BJ (cell line): ENCODE measurements around the gene CYB5A. TPM values are rescaled to one million over a fixed set of nuclear protein-coding genes. Genes with fewer than 3 reads are reported as not detected.

Experiments
- CTCF ChIA-PET: fragments of 350-600 bp; formaldehyde crosslinking; extraction: SDS; loops from one replicate; lab custom pipeline; 2021; ENCODE audit warnings: antibody characterized with exemption, inconsistent platforms; lab: Yijun Ruan, JAX
- POLR2A ChIA-PET: fragments of 300-600 bp; sonication (Branson Sonifier 250); formaldehyde crosslinking; extraction: SDS; loops from one replicate; lab custom pipeline; 2021; ENCODE audit warnings: antibody characterized with exemption; lab: Charles Lee
- DNase-seq: peaks from one replicate; pipeline ENCODE4 v3.0.0-alpha.2; 2011; ENCODE audit warnings: low read depth
- H3K27me3 ChIP-seq: 2 replicates; pipeline ENCODE4 v1.6.0; 2011; ENCODE audit warnings: low read length; ENCODE audit not compliant: control insufficient read depth, insufficient read depth
- H3K36me3 ChIP-seq: 2 replicates; pipeline ENCODE4 v1.5.1; 2011; ENCODE audit warnings: low read length; ENCODE audit not compliant: control insufficient read depth, insufficient read depth
- H3K4me3 ChIP-seq: 2 replicates; pipeline ENCODE4 v1.5.1; 2011; ENCODE audit warnings: low read depth, mild to moderate bottlenecking, control low read depth, low read length
- polyA plus RNA-seq: library from polyadenylated mRNA; depleted of rRNA; stranded (reverse); fragments of >200 nt; gene quantifications from 2 replicates; pipeline ENCODE4 v1.2.3, GENCODE V29; 2011
- TF ChIP-seq, protein P1 (sequence below): IDR thresholded peaks from 2 replicates; pipeline ENCODE4 v1.5.1; 2011; ENCODE audit warnings: low read depth, mild to moderate bottlenecking, control low read depth, inconsistent platforms, low read length, moderate library complexity; ENCODE audit not compliant: insufficient read depth

Gene CYB5A
- polyA plus RNA-seq, 1 experiment: 66.0 TPM

DNA sequence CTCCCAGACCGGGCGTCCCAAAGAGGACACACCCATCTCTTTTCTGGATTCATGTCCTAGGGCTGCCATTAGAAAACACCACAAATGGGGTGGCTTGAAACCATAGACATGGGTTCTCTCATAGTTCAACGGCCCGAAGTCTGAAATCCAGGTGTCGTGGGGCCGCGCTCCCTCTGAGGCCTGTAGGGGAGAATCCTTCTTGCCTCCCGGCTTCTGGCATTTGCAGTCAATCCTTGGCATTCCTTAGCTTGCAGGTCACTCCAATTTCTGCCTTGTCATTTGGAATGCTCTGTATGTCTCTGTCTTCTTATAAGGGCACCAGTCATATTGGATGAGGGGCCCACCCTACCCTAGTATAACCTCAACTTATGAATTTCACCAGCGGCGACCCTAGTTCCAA lies 65.1 kb downstream of the CYB5A start:
- TF ChIP-seq, protein P1, sequence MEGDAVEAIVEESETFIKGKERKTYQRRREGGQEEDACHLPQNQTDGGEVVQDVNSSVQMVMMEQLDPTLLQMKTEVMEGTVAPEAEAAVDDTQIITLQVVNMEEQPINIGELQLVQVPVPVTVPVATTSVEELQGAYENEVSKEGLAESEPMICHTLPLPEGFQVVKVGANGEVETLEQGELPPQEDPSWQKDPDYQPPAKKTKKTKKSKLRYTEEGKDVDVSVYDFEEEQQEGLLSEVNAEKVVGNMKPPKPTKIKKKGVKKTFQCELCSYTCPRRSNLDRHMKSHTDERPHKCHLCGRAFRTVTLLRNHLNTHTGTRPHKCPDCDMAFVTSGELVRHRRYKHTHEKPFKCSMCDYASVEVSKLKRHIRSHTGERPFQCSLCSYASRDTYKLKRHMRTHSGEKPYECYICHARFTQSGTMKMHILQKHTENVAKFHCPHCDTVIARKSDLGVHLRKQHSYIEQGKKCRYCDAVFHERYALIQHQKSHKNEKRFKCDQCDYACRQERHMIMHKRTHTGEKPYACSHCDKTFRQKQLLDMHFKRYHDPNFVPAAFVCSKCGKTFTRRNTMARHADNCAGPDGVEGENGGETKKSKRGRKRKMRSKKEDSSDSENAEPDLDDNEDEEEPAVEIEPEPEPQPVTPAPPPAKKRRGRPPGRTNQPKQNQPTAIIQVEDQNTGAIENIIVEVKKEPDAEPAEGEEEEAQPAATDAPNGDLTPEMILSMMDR: no peak
- CTCF ChIA-PET: interaction anchor here (0.9 kb wide), 1 partner anchor 115 kb away, joined by 4 read pairs; no protein-coding TSS in a partner anchor
- DNase-seq: no peak
- Histone ChIP-seq H3K36me3 (no peaks in the 10 kb centered on the region), H3K4me3 (no peak overlapping the region), H3K27me3 (no peaks in the 10 kb centered on the region)
- POLR2A ChIA-PET: no interaction called here

DNA sequence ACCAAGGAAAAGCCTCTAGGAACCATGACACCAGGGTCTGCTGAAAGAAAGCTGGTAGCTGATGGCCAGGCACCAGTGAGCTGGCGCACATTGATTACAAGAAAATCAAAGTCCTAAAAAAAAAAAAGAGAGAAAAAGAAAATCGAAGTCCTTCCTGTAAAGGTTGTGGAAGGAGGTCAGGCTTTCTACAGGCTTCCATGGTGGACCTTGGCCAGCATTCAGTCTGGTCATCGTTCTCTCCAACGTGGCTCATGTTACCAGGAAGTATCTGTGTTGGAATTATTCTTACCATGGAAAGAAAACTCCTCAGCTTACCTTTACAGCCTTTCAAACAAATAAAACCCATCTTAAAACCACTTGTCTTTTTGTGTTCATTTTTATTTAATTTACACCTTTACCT lies 65.6 kb downstream of the CYB5A start:
- CTCF ChIA-PET: no interaction called here
- Histone ChIP-seq H3K36me3 (no peaks in the 10 kb centered on the region), H3K4me3 (no peak overlapping the region), H3K27me3 (no peaks in the 10 kb centered on the region)
- TF ChIP-seq, protein P1: no peak
- DNase-seq: no peak
- POLR2A ChIA-PET: no interaction called here

DNA sequence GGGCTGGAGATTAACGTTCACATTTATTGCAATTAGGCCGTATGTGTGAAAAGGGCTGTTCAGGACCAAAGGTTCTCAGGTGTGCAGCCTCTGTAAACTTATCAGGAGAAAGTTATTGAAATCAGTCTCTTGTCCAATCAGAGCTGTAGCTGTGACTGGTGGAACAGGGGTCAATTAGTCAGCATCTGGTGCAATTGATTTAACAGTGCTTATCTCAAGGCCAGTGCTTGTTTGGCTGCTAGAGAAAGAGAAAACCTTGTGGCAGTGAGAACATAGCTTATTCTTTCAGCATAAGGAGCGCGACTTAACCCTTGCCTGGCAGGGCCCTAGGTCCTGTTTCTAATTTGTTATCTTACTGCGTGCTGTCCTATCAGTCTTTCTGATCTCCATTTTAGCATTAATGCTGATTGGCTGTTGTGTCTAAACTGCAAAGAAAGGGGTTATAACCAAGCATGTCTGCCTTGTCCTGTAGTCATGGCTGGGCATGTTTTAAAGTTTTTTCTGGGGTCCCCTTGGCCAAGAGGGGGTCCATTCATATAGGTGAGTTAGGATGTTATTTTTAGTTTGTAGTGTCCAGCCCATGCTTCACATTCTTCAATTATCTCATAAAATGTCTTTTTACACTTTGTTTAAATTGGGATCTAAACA lies 66.4 kb downstream of the CYB5A start:
- POLR2A ChIA-PET: no interaction called here
- H3K36me3 ChIP-seq: no peaks in the 10 kb centered on the region
- TF ChIP-seq, protein P1: no peak
- CTCF ChIA-PET: no interaction called here
- DNase-seq: no peak
- no peak overlapping the region for H3K4me3 ChIP-seq
- no peaks in the 10 kb centered on the region for H3K27me3 ChIP-seq

DNA sequence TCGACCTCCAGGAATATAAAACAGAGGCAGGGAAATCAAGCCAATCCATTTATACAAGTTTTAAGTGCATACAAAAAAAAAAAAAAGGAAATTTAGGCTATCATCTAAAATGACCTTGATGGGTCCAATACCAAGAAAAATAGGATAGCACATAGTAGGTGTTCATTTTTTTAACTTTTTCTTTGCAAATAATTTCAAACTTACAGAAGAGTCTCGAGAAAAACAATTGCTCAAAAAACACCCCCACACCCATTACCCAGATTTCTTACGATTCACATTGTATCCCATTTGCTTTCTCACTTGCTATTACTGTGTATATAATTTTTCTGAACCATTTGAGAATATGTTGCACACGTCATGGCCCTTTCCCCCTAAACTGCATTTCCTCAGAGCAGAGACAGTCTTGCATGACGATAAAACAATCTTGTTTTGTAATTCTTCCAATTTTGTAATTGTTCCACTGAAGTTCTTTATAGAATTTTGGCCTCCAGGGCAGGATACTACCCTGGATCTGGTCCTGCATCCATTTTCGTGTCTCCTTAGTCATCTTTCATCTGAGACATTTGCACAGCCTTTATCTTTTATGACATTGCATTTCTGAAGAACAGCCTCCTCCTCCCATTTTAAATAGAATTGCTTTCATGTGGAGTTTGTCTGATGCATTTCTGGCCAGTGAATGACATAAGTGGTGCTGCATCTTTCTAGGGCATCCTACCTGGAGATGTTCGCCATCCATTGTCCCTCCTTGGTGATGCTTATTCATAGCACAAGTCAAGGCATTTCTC lies 68.9 kb downstream of the CYB5A start:
- no peak overlapping the region for H3K4me3 ChIP-seq
- no peak for DNase-seq
- no peaks in the 10 kb centered on the region; the same call in 1 of the 2 replicates for H3K27me3 ChIP-seq
- TF ChIP-seq, protein P1: no peak
- ChIA-PET POLR2A (no interaction called here), CTCF (no interaction called here)
- H3K36me3 ChIP-seq: no peaks in the 10 kb centered on the region

DNA sequence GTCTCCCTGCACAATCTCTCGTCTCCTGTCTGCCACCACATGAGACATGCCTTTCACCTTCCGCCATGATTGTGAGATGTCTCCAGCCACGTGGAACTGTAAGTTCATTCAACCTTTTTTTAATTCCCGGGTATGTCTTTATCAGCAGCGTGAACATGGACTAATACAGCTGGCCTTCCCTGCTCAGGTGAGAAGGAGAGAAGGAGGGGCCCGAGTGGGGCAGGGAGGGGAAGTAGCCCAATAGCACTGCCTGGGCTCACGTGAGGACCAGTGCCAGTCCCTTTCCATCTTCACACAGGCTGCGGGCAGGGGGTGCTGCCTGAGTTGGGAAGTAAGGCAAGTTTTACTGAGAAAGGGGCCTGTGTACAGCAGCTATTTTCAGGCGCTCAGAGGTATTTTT lies 70.7 kb downstream of the CYB5A start:
- no peak overlapping the region for H3K4me3 ChIP-seq
- ChIA-PET POLR2A (no interaction called here), CTCF (no interaction called here)
- DNase-seq: no peak
- TF ChIP-seq, protein P1: no peak
- H3K27me3 ChIP-seq: no peaks in the 10 kb centered on the region; the same call in 1 of the 2 replicates
- H3K36me3 ChIP-seq: no peaks in the 10 kb centered on the region
